ENCODE data around the gene RPAP3.

Gene RPAP3

DNA sequence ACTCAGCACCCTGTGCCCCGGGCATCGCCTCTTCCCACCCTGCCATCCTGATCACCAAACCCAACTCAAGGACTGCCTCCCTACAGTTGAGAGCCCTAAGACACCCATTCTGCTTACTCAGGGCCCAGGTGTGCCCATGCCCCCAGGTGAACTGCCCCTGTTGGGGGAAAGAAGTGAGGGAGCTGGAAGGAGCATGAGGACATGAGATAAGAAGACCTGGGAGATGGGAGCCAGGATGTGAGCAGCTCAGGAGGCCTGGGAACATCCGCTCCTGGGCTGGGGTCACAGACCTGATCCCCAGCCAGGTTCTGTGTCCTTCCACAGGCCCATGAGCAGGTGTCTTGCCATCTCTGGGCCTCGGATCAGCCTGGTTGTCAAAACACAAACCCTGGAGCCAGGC lies 46.3 kb upstream of the RPAP3 start:
- H3K9me3 ChIP-seq: no peaks in the 10 kb centered on the region
- no peaks in the 10 kb centered on the region for H3K27me3 ChIP-seq
- intact Hi-C loops (cut with DNase I; ENCODE audit: low total_unique reads): loop anchor here (5.0 kb wide), 1 partner anchor 35 kb away; no protein-coding TSS in a partner anchor
- no peak for DNase-seq
- H3K4me3 ChIP-seq: no peak overlapping the region
- peaks cover 0 to 60% (median 55%) of the 10 kb centered on the region in 4 donors for H3K4me1 ChIP-seq
- peak overlapping the region; percentile 62 to 79 for H3K27ac ChIP-seq
- no peak for TF ChIP-seq CTCF (IDR thresholded peaks at IDR 0.05)
- peaks cover 0 to 47% (median 21%) of the 10 kb centered on the region in 3 donors for H3K36me3 ChIP-seq

GRCh38 chr12:47751561-47751960 lies 45.7 kb upstream of the RPAP3 start:
- H3K9me3 ChIP-seq: no peaks in the 10 kb centered on the region
- peaks cover 0 to 54% (median 52%) of the 10 kb centered on the region in 4 donors for H3K4me1 ChIP-seq
- no peaks in the 10 kb centered on the region for H3K27me3 ChIP-seq
- TF ChIP-seq CTCF (IDR thresholded peaks at IDR 0.05): no peak
- peak overlapping the region in 1 of 2 donors; percentile 62 for H3K27ac ChIP-seq
- H3K36me3 ChIP-seq: peaks cover 0 to 53% (median 22%) of the 10 kb centered on the region in 3 donors
- intact Hi-C loops (cut with DNase I; ENCODE audit: low total_unique reads): loop anchor here (5.0 kb wide), 1 partner anchor 34 kb away; no protein-coding TSS in a partner anchor
- H3K4me3 ChIP-seq: no peak overlapping the region
- no peak for DNase-seq

- Histone ChIP-seq H3K27ac (peak overlapping the region in 1 of 2 donors; percentile 62), H3K27me3 (no peaks in the 10 kb centered on the region), H3K4me3 (no peak overlapping the region), H3K36me3 (peaks cover 0 to 59% (median 22%) of the 10 kb centered on the region in 3 donors), H3K9me3 (no peaks in the 10 kb centered on the region), H3K4me1 (peaks cover 0 to 48% (median 48%) of the 10 kb centered on the region in 4 donors)
- no peak for TF ChIP-seq CTCF (IDR thresholded peaks at IDR 0.05)
- no peak for DNase-seq
- intact Hi-C loops (cut with DNase I; ENCODE audit: low total_unique reads): loop anchor here (5.0 kb wide), 1 partner anchor 34 kb away; no protein-coding TSS in a partner anchor
These were observed 45.2 kb upstream of the RPAP3 start for GRCh38 chr12:47750916-47751470.

DNA sequence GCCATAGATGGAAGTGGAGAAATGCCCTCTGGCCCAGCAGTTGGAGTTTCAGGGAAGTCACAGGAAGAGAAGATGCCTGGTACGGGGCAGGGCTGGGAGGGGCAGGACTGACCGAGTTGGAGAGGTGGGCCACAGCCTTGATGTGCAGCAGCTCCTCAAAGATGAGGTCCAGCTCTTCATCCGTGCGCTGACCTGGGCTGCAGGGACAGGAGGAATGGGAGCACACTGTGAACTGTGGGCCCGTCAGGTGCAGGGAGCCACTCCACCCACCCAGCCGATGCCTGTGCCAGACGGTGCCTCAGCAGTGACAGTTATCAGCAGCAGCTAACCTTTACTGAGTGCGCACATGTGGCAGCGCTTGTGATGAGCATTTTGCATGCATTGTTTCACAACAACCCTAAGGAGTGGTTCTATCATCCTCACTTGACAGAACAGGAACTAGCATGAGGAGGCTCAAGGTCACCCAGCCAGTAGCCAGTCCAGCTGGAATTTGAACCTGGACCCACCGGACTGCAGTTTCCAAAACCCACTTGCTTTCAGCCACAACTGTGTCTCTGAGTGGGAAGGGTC lies 44.5 kb upstream of the RPAP3 start:
- Histone ChIP-seq H3K27me3 (no peaks in the 10 kb centered on the region), H3K27ac (no peak overlapping the region), H3K4me1 (peaks cover 0 to 42% (median 41%) of the 10 kb centered on the region in 4 donors), H3K9me3 (no peaks in the 10 kb centered on the region), H3K36me3 (peaks cover 0 to 59% (median 22%) of the 10 kb centered on the region in 3 donors), H3K4me3 (no peak overlapping the region)
- TF ChIP-seq CTCF (IDR thresholded peaks at IDR 0.05): no peak
- intact Hi-C loops (cut with DNase I; ENCODE audit: low total_unique reads): loop anchor here (5.0 kb wide), 1 partner anchor 33 kb away; no protein-coding TSS in a partner anchor
- DNase-seq: no peak

DNA sequence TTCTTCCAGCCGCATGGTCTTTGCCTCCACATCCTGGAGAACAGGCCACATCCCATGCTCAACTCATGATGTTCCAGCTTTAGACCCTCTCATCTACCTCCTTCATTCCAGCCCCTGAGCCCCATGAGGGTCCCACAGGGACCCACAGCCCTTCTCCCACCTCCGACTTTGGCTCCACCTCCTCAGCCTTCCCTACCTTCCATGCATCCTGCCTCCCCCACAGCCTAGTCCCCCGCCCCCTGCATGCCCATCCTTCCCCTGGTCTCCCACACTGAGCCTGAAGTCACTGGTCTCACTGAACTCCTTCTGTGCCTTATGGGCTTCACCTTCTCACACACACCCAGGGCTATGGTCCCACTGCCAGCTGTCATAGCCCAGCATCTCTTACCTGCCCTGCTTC lies 43.1 kb upstream of the RPAP3 start:
- H3K27ac ChIP-seq: no peak overlapping the region
- peaks cover 0 to 59% (median 22%) of the 10 kb centered on the region in 3 donors for H3K36me3 ChIP-seq
- DNase-seq: no peak

More for the DNA sequence above, 43.1 kb upstream of the RPAP3 start:
- Histone ChIP-seq H3K4me3 (no peak overlapping the region), H3K9me3 (no peaks in the 10 kb centered on the region), H3K4me1 (peaks cover 0 to 27% (median 27%) of the 10 kb centered on the region in 4 donors), H3K27me3 (no peaks in the 10 kb centered on the region)
- no peak for TF ChIP-seq CTCF (IDR thresholded peaks at IDR 0.05)
- intact Hi-C loops (cut with DNase I; ENCODE audit: low total_unique reads): no loop called here
